ENCODE data around the gene SLC66A2.

DNA sequence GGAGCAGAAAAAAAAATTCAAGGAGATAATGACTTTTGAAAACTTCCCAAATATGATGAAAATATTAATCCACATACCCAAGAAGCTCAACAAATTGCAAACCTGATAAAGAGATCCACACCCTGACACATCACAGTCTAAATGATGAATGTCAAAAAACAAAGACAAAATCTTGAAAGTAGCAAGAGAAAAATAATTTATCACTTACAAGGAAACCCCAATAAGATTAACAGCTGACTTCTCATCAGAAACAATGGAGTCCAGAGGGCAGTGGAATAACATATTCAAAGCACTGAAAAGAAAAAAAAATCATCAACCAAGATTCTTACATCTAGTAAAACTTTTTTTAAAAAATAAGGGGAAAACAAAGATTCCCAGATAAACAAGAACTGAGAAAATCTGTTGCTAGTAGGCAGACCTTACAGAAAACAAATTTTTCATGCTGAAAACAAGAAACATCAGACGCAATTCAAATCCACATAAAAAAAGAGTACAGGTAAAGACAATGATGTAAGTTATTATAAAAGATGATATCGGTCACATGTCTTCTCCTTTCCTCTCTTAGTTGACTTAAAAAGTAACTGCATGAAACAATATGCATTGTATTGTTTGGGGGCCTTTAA lies 21.3 kb downstream of the SLC66A2 start:
- TF ChIP-seq, protein P1, sequence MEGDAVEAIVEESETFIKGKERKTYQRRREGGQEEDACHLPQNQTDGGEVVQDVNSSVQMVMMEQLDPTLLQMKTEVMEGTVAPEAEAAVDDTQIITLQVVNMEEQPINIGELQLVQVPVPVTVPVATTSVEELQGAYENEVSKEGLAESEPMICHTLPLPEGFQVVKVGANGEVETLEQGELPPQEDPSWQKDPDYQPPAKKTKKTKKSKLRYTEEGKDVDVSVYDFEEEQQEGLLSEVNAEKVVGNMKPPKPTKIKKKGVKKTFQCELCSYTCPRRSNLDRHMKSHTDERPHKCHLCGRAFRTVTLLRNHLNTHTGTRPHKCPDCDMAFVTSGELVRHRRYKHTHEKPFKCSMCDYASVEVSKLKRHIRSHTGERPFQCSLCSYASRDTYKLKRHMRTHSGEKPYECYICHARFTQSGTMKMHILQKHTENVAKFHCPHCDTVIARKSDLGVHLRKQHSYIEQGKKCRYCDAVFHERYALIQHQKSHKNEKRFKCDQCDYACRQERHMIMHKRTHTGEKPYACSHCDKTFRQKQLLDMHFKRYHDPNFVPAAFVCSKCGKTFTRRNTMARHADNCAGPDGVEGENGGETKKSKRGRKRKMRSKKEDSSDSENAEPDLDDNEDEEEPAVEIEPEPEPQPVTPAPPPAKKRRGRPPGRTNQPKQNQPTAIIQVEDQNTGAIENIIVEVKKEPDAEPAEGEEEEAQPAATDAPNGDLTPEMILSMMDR (IDR thresholded peaks at IDR 0.05): no peak
- TF ChIP-seq EP300 (IDR thresholded peaks at IDR 0.05) (no peak), POLR2A (IDR thresholded peaks at IDR 0.05) (no peak)

Data from sigmoid colon (tissue), 4 donors.